IMR-90 (cell line): ENCODE measurements around the gene PHACTR3. TPM values are rescaled to one million over a fixed set of nuclear protein-coding genes. Genes with fewer than 3 reads are reported as not detected.

Source experiments
- ATAC-seq: fragments of 200-7000 bp; cut with Tn5 transposase; 2 replicates; pipeline ENCODE4 v1.9.1; 2020; ENCODE audit warnings: low read depth, mild to moderate bottlenecking, moderate library complexity
- BruUV-seq: library from RNA; stranded (reverse); fragments of 400-500 nt; replicated peaks from 2 replicates; lab custom pipeline; 2021; lab: Mats Ljungman, UMichigan
- CTCF ChIA-PET: fragments of 300-600 bp; formaldehyde crosslinking; extraction: SDS; loops from one replicate; lab custom pipeline; 2021; ENCODE audit warnings: antibody characterized with exemption; lab: Yijun Ruan, JAX
- POLR2A ChIA-PET: fragments of 300-600 bp; sonication (Branson Sonifier 250); formaldehyde crosslinking; loops from one replicate; lab custom pipeline; 2022; ENCODE audit warnings: antibody characterized with exemption; ENCODE audit not compliant: unreplicated experiment; lab: Charles Lee
- DNase-seq: peaks from one replicate; pipeline ENCODE4 v3.0.0; 2013
- H2AFZ ChIP-seq: replicated peaks from 2 replicates; pipeline ENCODE3; 2013; ENCODE audit warnings: low read length, mild to moderate bottlenecking; ENCODE audit not compliant: poor library complexity
- H2AK5ac ChIP-seq: 2 replicates; pipeline ENCODE4 v1.6.1; 2013; ENCODE audit warnings: low read depth, low read length, inconsistent platforms
- H2AK9ac ChIP-seq: replicated peaks from 2 replicates; pipeline ENCODE3; 2013; ENCODE audit warnings: mild to moderate bottlenecking, low read depth, low read length, moderate library complexity; ENCODE audit not compliant: poor library complexity
- H2BK120ac ChIP-seq: 2 replicates; pipeline ENCODE4 v1.6.1; 2013; ENCODE audit warnings: low read depth, low read length, inconsistent platforms
- H2BK15ac ChIP-seq: 3 replicates; pipeline ENCODE4 v1.6.1; 2013; ENCODE audit warnings: low read depth, low read length, inconsistent platforms
- H2BK20ac ChIP-seq: 2 replicates; pipeline ENCODE4 v1.6.1; 2013; ENCODE audit warnings: low read depth, mild to moderate bottlenecking, inconsistent platforms, low read length, moderate library complexity
- H2BK5ac ChIP-seq: 2 replicates; pipeline ENCODE4 v1.6.1; 2013; ENCODE audit warnings: mild to moderate bottlenecking, low read depth, low read length, inconsistent platforms; ENCODE audit not compliant: poor library complexity, severe bottlenecking
- H3K14ac ChIP-seq: replicated peaks from 2 replicates; pipeline ENCODE4 v1.6.1; 2013; ENCODE audit warnings: low read depth, low read length, inconsistent platforms
- H3K18ac ChIP-seq: 2 replicates; pipeline ENCODE4 v1.6.1; 2013; ENCODE audit warnings: low read depth, low read length, control low read depth
- H3K23ac ChIP-seq: 2 replicates; pipeline ENCODE4 v1.6.1; 2013; ENCODE audit warnings: low read depth, low read length, inconsistent platforms
- H3K27ac ChIP-seq: 2 replicates; pipeline ENCODE4 v1.5.1; 2013; ENCODE audit warnings: mild to moderate bottlenecking, control low read depth, low read length; ENCODE audit not compliant: insufficient read depth
- H3K27me3 ChIP-seq: 2 replicates; pipeline ENCODE4 v1.6.1; 2013; ENCODE audit warnings: low read length; ENCODE audit not compliant: control insufficient read depth, insufficient read depth
- H3K36me3 ChIP-seq: 2 replicates; pipeline ENCODE4 v1.6.1; 2013; ENCODE audit warnings: low read length, mixed read lengths; ENCODE audit not compliant: control insufficient read depth, insufficient read depth
- H3K4ac ChIP-seq: 2 replicates; pipeline ENCODE4 v1.6.1; 2013; ENCODE audit warnings: low read depth, low read length, inconsistent platforms
- H3K4me1 ChIP-seq: 2 replicates; pipeline ENCODE4 v1.6.1; 2013; ENCODE audit warnings: low read length, mixed read lengths; ENCODE audit not compliant: control insufficient read depth, insufficient read depth
- H3K4me2 ChIP-seq: 2 replicates; pipeline ENCODE4 v1.6.1; 2013; ENCODE audit warnings: low read depth, mild to moderate bottlenecking, control low read depth, low read length, moderate library complexity
- H3K4me3 ChIP-seq: 2 replicates; pipeline ENCODE4 v1.5.1; 2013; ENCODE audit warnings: low read depth, mild to moderate bottlenecking, control low read depth, low read length, moderate library complexity; ENCODE audit not compliant: insufficient read depth
- H3K56ac ChIP-seq: 2 replicates; pipeline ENCODE4 v1.6.1; 2013; ENCODE audit warnings: low read length, inconsistent platforms; ENCODE audit not compliant: insufficient read depth; ENCODE audit errors: extremely low read depth
- H3K79me1 ChIP-seq, 2 experiments: 2 replicates each; pipeline ENCODE4 v1.6.1; 2013; ENCODE audit warnings: low read length in 2 of 2, inconsistent platforms in 1 of 2, low read depth in 1 of 2
- H3K9ac ChIP-seq: 2 replicates; pipeline ENCODE4 v1.6.1; 2013; ENCODE audit warnings: low read depth, low read length, control low read depth
- H3K9me1 ChIP-seq: 2 replicates; pipeline ENCODE4 v1.6.1; 2013; ENCODE audit warnings: low read length, inconsistent platforms; ENCODE audit not compliant: insufficient read depth
- H3K9me3 ChIP-seq: 2 replicates; pipeline ENCODE4 v1.6.1; 2013; ENCODE audit warnings: low read length; ENCODE audit not compliant: control insufficient read depth, insufficient read depth
- H4K20me1 ChIP-seq: 2 replicates; pipeline ENCODE4 v1.6.1; 2013; ENCODE audit warnings: low read length, inconsistent platforms; ENCODE audit not compliant: insufficient read depth
- H4K5ac ChIP-seq: 2 replicates; pipeline ENCODE4 v1.6.1; 2013; ENCODE audit warnings: mild to moderate bottlenecking, low read depth, low read length, control low read depth
- H4K8ac ChIP-seq, 2 experiments: 2 replicates each; pipeline ENCODE4 v1.6.1; 2013; ENCODE audit warnings: low read depth in 2 of 2, low read length in 2 of 2, control low read depth in 1 of 2, inconsistent platforms in 1 of 2
- H4K91ac ChIP-seq: 2 replicates; pipeline ENCODE4 v1.6.1; 2013; ENCODE audit warnings: low read depth, low read length, inconsistent platforms; ENCODE audit not compliant: insufficient read depth
- FOS ChIP-seq: fragments of 150-350 bp; IDR thresholded peaks from 2 replicates; pipeline ENCODE4 v1.6.1; 2016; ENCODE audit warnings: low read depth, low read length
- MXI1 ChIP-seq: IDR thresholded peaks from 2 replicates; pipeline ENCODE4 v1.6.1; 2012; ENCODE audit warnings: low read depth, mild to moderate bottlenecking, low read length, moderate library complexity, borderline replicate concordance
- POLR2A ChIP-seq: IDR thresholded peaks from 2 replicates; pipeline ENCODE4 v1.6.1; 2012; ENCODE audit warnings: mild to moderate bottlenecking, low read depth, low read length
- WGBS, 2 experiments: methylation state at CpG; one replicate each; pipeline versions ENCODE4 v1.1.5 to v1.1.7; 2013; ENCODE audit warnings: missing lambda C conversion rate in 2 of 2; ENCODE audit not compliant: insufficient read length in 1 of 2; ENCODE audit errors: extremely low coverage in 2 of 2; 5-methylcytosine and 5-hydroxymethylcytosine counted together
- dilution Hi-C: fragments of 300-500 bp; cut with HindIII; formaldehyde crosslinking; loops from one replicate; pipeline ENCODE4 v1.14.3; 2018; ENCODE audit warnings: low sequenced_read_pairs; ENCODE audit not compliant: unreplicated experiment
- in situ Hi-C: fragments of 300-500 bp; cut with MboI; formaldehyde crosslinking; loops from 3 replicates; pipeline ENCODE4 v1.14.3; 2019; ENCODE audit warnings: low sequenced_read_pairs, inconsistent platforms, mixed read lengths
- intact Hi-C: fragments of 100-400 bp; cut with micrococcal nuclease; formaldehyde crosslinking; loops from 2 replicates; pipeline ENCODE4 v1.10.0; 2022
- polyA plus RNA-seq, 3 experiments: library from polyadenylated mRNA; depleted of rRNA; stranded (reverse); fragments of >200 nt; gene quantifications; 2 replicates each; pipeline ENCODE4 v1.2.3, GENCODE V29; 2012; ENCODE audit warnings: low replicate concordance in 1 of 3
- total RNA-seq: library from RNA; depleted of rRNA; stranded (reverse); fragments of >200 nt; gene quantifications from 2 replicates; pipeline ENCODE4 v1.2.3, GENCODE V29; 2012

PHACTR3 gene
- total and polyA plus RNA-seq, 2 of the 4 experiments (the other 2 are of a cell fraction): not detected

DNA sequence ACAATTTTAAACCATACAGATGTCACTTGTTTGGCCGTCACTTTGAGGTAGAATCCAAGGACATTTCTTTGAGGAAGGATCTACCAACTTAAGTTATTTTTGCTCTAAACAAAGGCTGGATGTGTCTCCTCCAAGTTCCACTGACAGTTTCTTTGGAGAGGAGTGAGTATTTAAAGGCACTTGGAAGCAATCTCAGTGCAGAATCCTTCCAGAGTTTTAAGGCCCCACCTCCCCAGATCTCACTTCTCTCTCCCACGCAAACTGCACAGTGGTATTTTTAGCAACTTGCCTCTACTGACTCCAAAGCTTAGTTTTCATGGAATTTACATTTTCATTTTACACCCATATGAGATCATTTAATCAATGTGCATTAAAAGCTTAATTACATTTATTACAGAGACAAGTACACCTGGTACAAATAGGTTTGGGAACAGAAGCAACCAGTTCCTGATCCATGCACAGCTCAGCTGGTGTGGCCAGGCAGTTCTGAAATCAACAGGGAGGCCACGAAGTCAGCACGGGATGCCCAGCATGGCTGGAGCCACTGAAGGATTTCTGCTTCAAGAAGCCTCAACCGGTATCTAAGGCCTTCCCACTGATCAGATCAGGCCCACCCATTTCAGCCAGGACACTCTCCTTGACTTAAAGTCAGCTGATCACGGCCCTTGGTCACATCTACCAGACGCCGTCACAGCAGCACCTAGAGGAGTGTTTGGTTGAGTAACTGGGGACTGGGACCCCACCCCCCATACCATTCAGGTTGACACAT is 219.3 kb downstream of the PHACTR3 start:
- in situ Hi-C loops: no loop called here
- H2BK5ac ChIP-seq: no peak overlapping the region
- H2AK5ac ChIP-seq: no peak overlapping the region
- no peak overlapping the region for H2BK120ac ChIP-seq
- dilution Hi-C loops: no loop called here
- H3K79me1 ChIP-seq: no peaks in the 10 kb centered on the region
- H3K27me3 ChIP-seq: no peaks in the 10 kb centered on the region
- H2BK20ac ChIP-seq: no peak overlapping the region
- no CpG with 5 or more reads among the region's 8 CpGs for WGBS, 2 experiments
- H3K4me2 ChIP-seq: no peak overlapping the region
- BruUV-seq: no TSS peak
- H3K9me3 ChIP-seq: peaks cover 10% of the 10 kb centered on the region; the same call in 1 of the 2 replicates
- H2AFZ ChIP-seq: no peak overlapping the region
- no peak overlapping the region for H3K9ac ChIP-seq
- H3K4me1 ChIP-seq: no peaks in the 10 kb centered on the region
- H4K8ac ChIP-seq: no peak overlapping the region
- H3K4ac ChIP-seq: no peak overlapping the region
- H3K4me3 ChIP-seq: no peak overlapping the region
- no peak for DNase-seq
- no peak overlapping the region for H4K91ac ChIP-seq
- no peaks in the 10 kb centered on the region for H4K20me1 ChIP-seq
- no peak overlapping the region for H2AK9ac ChIP-seq
- H3K18ac ChIP-seq: no peak overlapping the region
- H3K14ac ChIP-seq: no peak overlapping the region
- no peak overlapping the region for H3K27ac ChIP-seq
- H3K9me1 ChIP-seq: no peaks in the 10 kb centered on the region
- ChIA-PET POLR2A (no interaction called here), CTCF (no interaction called here)
- TF ChIP-seq FOS (no peak), POLR2A (no peak), MXI1 (no peak)
- H4K5ac ChIP-seq: no peak overlapping the region
- H3K23ac ChIP-seq: no peak overlapping the region
- intact Hi-C loops: no loop called here
- no peak overlapping the region for H3K56ac ChIP-seq
- no peak overlapping the region for H2BK15ac ChIP-seq
- no peak for ATAC-seq
- H3K36me3 ChIP-seq: no peaks in the 10 kb centered on the region
